GM21528 (cell line): ENCODE measurements around the gene DNAAF5.
A peak's percentile ranks its signal among the peaks of the same experiment; 100 is the strongest.

Source experiments
- ATAC-seq: cut with Tn5 transposase; IDR thresholded peaks from one replicate; pipeline ENCODE4 v1.9.1; 2021; ENCODE audit warnings: mild to moderate bottlenecking, moderate library complexity; ENCODE audit not compliant: unreplicated experiment, low FRiP score

Gene DNAAF5

DNA sequence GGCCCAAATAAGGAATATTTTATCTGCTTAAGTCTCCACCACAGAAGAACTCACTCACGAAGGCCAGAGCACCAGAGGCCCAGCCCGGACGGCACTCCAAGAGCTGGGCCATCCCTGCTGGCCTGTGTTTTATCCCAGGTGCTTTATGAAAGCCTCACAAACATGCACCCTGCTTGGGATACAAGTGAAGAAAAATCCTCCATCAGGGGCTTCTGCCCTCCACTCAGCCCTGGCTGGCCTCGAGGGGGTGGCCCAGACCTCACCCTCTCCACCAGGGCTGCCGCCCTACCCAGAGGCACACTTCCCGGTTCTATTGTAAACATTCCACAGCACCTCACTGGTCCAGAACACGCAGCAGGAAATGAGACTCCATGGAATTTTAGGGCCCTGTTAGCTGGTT lies 19.8 kb upstream of the DNAAF5 start:
- no peak for ATAC-seq

GRCh38 chr7:707296-708000 lies 19.1 kb upstream of the DNAAF5 start:
- no peak for ATAC-seq

DNA sequence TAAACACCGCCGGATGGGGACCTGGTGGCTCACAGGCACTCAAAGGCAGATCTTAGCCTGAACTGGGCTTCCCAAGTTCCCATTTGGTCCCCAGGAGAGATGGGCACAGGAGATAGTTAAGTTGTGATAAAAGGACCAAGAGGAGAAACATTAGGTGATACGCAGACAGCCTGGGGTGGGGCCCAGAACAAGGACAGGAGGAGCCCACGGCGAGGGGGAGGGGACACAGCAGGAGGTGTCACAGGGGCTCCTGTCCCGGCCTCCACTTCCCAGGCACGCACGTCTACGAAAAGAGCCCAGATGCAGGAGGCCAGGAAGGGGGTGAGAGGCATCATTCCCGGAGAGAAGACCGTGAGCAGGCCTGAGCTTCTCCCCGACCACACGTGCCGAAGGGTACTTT lies 16.3 kb upstream of the DNAAF5 start:
- ATAC-seq: no peak

DNA sequence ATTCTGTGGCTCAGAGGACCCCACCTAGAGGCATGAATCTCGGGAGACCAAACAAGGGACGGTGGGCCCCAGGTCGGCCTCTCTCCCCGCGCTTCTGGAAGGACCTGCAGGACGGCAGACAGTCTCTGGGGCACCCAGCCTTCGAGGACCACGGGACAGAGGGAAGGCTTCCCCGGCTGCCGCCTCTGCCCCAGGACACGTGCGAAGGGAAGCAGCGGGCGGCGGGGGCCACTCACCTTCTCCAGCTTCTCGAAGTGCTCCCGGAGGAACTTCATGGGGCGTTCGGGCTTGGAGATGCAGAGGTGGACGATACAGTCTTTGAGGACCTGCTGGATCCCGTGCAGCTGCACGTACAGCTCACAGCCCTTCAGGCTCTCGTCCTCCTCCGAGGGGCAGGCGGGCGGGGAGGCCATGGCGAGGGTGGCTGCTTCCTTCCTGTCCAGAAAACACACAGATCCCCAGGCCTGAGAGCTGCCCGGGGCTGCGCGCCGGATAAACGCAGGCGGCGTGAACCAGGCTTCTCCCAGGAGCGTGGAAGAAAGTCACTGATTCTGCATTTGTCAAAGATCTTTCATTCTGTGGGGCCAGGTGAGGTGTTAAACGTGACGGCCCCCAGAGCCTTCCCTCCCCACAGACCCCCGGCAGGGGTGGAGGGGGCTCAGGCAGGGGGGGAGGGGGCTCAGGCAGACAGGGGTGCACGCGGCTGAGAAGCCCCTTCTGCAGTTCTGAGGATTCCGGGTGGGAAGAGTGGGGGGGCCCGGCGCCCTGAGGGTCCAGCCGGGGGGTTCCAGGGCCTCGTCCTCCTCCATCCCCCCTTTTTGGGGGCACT lies 15.2 kb upstream of the DNAAF5 start:
- ATAC-seq: no peak

DNA sequence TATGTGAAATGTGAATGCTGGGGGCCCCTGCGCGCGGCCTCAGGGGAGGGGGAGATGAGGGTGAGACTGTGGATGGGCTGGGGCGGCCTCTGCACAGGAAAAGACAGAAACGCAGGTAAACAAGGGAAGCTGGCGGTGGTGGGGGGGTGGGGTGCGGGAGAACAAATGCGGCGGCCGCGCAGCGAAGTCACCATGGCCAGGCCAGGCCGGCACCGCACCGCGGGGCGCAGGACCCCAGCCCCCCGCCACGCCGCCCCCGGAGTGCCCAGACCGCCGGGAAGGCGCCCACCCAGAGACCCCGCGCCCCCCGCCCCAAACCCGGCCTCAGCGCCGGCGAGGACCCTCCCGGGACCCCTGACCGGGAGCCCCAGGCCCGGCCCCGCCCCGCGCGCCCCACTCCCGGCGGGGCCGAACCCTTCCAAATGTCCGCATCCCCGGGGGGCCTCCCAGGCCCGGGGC lies 14.5 kb upstream of the DNAAF5 start:
- no peak for ATAC-seq

GRCh38 chr7:712381-713138 lies 13.9 kb upstream of the DNAAF5 start:
- no peak for ATAC-seq

DNA sequence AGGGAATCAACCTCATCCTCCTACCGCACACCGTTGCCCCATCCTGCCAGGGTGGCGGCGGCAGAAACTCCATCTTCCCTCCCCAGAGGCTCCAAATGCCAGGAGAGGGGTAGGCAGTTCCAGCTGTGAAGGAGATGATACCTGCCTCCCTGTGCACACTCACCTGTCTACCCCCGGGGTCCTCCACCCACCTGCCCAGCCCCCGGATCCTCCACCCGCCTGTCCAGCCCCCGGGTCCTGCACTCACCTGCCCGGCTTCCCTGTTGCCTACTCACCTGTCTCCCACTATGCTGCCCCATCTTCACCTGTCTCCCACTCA lies 13.4 kb upstream of the DNAAF5 start:
- no peak for ATAC-seq

- no peak for ATAC-seq
These were observed 12.8 kb upstream of the DNAAF5 start for GRCh38 chr7:713488-714230.

DNA sequence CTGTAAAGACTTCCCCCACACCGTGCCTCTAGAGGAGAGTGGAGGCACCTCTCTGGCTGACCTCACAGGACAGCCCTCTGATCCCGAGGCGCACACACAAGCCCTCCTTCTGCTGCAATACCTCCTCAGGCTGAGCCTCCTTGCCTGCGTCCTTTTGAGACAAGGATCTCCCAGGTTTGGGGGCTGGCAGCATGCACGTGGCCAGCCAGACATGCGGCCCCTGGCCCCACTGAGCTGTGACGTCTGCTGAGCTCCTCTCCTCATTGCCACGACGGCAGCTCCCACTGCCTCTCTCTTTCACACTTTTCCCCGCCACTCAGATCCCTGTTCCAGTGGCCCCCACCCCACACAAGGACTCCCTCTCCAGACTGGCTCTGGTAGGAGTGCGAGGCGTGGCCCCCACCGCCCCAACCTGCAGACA lies 12.2 kb upstream of the DNAAF5 start:
- ATAC-seq: no peak

GRCh38 chr7:716222-716621 lies 10.3 kb upstream of the DNAAF5 start:
- ATAC-seq: no peak

DNA sequence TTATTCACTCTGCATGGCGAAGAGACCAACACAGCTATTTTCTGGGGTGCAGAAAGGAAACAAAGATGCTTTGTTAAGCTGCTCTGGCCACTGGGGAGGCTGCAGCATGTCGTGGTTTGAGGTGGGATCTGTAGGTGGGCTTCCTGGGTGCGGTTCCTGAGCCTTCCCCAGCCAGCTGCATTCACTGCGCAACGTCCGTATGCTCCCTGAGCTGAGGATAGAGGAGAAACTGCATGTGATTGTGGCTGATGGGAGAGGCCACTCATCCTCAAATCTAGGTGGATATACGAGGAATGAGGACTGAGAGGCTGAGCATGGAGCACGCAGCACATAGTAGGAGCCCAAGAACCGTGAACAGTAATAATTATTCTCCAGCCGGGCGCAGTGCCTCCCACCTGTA lies 9.9 kb upstream of the DNAAF5 start:
- ATAC-seq: no peak

GRCh38 chr7:721619-722248 lies 4.8 kb upstream of the DNAAF5 start:
- ATAC-seq: no peak

DNA sequence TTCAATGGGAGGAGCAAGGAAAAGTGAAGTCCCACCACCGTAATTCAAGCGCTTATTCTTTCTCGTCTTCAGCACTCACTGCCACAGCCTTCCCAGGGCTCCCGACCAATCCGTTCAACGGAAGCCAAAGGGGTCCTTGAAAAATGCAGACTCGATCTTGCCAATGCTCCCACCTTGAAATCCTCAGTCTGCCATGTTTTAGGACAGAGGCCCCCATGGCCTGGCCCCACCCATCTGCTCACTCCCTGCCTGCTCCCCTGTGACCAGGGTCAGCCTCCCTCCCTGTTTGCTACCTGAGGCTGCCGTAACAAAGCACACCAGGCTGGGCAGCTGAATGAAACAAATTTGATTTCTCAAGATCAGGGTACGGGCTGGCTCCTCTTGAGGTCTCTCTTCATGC lies 3.0 kb upstream of the DNAAF5 start:
- ATAC-seq: no peak

- ATAC-seq: no peak
These were observed 2.2 kb upstream of the DNAAF5 start for GRCh38 chr7:724298-724697.

DNA sequence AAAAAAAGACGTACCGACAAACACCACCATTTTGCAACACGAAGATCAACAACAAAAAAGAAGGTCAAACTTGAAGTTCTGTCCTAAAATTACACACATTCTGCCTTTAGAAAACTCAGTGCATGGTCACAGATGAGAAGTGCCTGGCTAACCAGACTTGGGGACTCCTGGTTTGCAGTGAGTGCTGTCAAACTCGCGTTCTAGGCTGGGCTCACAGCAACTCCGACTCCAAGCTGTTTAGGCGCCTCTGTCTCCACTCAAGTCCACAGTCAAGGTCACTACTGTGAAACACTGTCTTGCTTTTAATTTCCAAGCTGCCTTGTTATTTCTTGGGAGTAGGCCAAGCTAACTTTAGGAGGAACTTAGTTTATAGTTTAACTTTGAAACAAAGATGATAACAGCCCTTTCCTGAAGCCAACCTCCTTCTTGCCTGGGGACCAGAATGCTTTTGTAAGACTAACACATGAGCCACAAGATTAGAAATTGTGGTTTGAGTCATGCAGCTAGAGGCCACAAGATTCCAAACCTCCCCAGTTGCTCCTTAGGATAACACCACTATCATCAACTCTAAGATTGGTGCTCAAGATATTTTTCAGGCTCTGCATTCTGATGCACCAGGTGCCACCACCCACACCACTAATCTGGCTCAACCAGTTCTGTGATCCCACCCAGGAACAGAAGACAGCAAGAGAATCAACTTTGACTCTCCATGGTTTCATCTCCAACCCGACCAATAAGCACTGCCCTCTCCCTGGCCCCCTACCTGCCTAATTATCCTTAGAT lies 1.1 kb upstream of the DNAAF5 start:
- no peak for ATAC-seq

DNA sequence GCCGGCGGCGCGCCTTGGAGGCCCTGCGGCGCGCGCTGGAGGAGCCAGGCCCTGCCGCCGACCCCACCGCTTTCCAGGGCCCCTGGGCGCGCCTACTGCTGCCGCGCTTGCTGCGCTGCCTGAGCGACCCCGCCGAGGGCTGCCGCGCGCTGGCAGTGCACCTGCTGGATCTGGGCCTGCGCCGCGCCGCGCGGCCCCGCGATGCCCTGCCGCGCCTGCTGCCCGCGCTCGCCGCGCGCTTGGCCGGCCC lies 280 bp downstream of the DNAAF5 start:
- peak; percentile 19 for ATAC-seq

GRCh38 chr7:727104-727805 lies 756 bp downstream of the DNAAF5 start, which contains the start of gene PRKAR1B:
TSS of gene PRKAR1B (minus strand) at chr7:727281. CDS start at chr7:711505, 15,776 bp downstream.
- peak; percentile 37 for ATAC-seq

DNA sequence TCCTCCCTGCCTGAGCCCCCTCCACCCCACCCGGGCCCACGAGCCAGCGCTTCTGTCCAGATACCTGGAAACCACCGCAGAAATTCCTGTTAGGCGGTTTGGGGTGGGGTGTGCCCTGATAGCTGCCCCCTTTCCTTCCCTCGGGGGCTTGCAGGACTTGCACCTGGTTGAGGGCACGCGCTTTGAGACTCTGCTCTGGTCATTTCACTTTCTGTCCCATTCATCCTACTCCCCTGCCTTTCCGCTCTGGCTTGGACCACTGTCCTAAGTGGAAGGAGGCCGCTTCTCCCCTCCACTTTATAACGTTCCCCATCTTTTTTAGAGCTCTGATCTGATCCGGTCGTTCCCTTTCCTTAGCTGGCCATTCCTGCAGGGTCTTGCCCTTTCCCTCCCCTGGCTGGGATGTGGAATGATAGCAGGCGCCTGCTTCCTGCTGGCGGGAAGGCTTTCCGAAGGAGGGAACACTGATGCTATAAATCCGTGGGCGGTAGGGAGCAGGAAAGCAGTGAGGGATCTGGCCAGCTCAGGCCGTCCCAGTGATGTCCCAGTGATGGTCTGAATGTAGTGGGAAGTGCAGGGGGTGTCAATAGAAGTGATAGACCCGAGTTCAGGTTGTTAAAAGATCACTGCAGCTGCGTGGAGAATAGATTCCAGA lies 1.4 kb downstream of the DNAAF5 start:
- no peak for ATAC-seq

- ATAC-seq: no peak
These were observed 2.1 kb downstream of the DNAAF5 start for GRCh38 chr7:728602-729001.
